Measurements from ENCODE around the gene CDH2. TPM values are rescaled to one million over a fixed set of nuclear protein-coding genes. Genes with fewer than 3 reads are reported as not detected.
"Not testable (repeated sequence)": the region's sequence is repeated elsewhere in the genome, so short reads cannot be mapped to it uniquely, and the experiment has no call there.

CDH2 gene
- total and polyA plus RNA-seq, 9 donors: 2.9 to 78.3 (median 11.2) TPM

DNA sequence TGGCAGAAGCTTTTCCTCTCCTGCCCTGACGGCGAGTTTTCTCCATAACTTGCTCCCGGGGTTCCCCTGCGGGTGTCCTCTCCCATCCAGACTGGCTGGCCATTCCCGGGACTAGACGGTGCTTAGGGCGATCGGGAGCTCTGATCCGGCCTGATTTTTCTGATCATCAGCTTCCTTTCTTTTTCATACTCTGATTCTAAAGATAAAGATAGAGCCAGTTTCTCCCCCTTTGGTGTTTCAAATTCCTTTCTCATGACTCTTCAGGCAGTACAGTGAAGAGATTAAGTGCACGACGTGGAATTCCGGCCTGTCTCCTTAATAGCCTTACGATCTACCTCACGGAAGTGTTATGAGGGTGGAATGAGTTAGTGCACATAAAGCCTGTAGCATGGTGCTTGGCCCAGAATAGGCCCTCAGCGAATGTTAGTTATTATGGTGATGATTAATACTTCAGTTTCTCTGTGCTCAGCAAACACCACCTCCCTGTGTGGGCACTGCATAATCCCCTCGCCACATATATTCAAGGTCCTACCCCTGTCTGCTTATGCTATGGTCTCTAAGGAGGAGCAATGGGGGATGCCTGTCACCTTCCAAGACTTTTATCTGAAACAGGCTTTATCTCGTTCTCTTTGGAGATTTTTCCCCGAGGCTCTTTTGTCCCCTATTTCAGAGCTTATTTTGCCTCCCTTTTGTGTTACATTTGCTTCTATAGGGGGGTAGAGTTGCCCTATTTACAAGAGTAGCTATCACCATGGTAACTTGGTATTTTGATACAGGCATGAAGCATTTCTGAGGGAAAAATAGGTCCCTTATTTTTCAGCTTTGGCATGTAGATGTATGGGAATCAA lies 254.8 kb downstream of the CDH2 start:
- Histone ChIP-seq H3K4me3 (no peak overlapping the region), H3K4me1 (ENCODE audit: insufficient read depth) (no peaks in the 10 kb centered on the region), H3K36me3 (no peaks in the 10 kb centered on the region), H3K27ac (no peak overlapping the region), H3K9me3 (no peaks in the 10 kb centered on the region), H3K27me3 (no peaks in the 10 kb centered on the region)
- 63 to 73% (median 71%) methylated on average over 18 of the region's 18 CpGs for WGBS, 3 donors
- intact Hi-C loops (cut with DNase I): no loop called here
- no peak for TF ChIP-seq EP300 (IDR thresholded peaks at IDR 0.05)
- TF ChIP-seq POLR2A (IDR thresholded peaks at IDR 0.05): no peak
- TF ChIP-seq, protein P1, sequence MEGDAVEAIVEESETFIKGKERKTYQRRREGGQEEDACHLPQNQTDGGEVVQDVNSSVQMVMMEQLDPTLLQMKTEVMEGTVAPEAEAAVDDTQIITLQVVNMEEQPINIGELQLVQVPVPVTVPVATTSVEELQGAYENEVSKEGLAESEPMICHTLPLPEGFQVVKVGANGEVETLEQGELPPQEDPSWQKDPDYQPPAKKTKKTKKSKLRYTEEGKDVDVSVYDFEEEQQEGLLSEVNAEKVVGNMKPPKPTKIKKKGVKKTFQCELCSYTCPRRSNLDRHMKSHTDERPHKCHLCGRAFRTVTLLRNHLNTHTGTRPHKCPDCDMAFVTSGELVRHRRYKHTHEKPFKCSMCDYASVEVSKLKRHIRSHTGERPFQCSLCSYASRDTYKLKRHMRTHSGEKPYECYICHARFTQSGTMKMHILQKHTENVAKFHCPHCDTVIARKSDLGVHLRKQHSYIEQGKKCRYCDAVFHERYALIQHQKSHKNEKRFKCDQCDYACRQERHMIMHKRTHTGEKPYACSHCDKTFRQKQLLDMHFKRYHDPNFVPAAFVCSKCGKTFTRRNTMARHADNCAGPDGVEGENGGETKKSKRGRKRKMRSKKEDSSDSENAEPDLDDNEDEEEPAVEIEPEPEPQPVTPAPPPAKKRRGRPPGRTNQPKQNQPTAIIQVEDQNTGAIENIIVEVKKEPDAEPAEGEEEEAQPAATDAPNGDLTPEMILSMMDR (IDR thresholded peaks at IDR 0.05): no peak
- DNase-seq: no peak

DNA sequence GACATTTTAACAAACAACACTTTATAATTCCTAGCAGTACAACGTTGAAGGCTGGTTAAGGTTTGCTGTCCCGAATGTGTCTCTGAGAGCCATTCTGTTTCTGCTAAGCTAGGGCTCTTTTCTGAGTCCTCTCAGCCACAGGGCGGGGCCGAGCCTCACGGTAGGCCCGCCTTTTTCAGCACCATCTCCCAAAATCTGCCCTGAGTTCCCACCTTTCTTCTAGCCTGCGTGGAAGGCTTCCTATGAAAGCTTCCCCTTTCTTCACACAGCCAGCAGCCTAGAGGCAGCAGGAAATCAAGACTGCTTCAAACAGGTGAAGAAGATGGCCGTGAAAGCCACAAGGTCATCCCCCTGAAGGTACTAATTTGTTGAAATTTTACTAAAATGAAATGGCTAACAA lies 255.5 kb downstream of the CDH2 start:
- H3K27ac ChIP-seq: no peak overlapping the region
- H3K4me1 ChIP-seq (ENCODE audit: insufficient read depth): no peaks in the 10 kb centered on the region
- H3K36me3 ChIP-seq: no peaks in the 10 kb centered on the region
- no peak for DNase-seq
- no peaks in the 10 kb centered on the region for H3K27me3 ChIP-seq
- H3K4me3 ChIP-seq: no peak overlapping the region
- TF ChIP-seq EP300 (IDR thresholded peaks at IDR 0.05) (no peak), POLR2A (IDR thresholded peaks at IDR 0.05) (no peak)
- TF ChIP-seq, protein P1 (IDR thresholded peaks at IDR 0.05): no peak
- intact Hi-C loops (cut with DNase I): no loop called here
- 82 to 86% (median 83%) methylated on average over 8 of the region's 8 CpGs for WGBS, 3 donors
- H3K9me3 ChIP-seq: no peaks in the 10 kb centered on the region

DNA sequence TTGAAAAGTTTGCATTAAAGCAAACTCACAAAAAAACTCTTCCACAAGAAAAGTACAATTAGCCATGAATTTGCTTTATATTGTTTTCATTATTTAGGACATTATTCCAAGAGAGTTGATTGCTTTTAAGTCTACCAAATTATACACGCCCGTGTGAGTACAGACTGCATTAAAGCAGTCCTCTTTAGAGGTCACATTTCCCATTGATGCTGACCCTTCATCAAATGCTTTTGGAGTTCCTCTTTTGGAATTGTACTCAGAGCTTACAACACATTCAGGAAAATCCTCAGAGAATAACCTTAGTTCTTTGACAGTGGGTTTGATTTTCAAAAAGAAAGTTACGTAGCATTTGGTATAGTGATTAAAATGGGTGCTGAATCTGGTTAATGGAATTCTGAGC lies 256.1 kb downstream of the CDH2 start:
- no peaks in the 10 kb centered on the region for H3K4me1 ChIP-seq (ENCODE audit: insufficient read depth)
- H3K4me3 ChIP-seq: no peak overlapping the region
- no peaks in the 10 kb centered on the region for H3K36me3 ChIP-seq
- H3K27ac ChIP-seq: no peak overlapping the region
- H3K9me3 ChIP-seq: no peaks in the 10 kb centered on the region
- TF ChIP-seq POLR2A (IDR thresholded peaks at IDR 0.05): no peak
- TF ChIP-seq, protein P1 (IDR thresholded peaks at IDR 0.05): no peak
- TF ChIP-seq EP300 (IDR thresholded peaks at IDR 0.05): no peak
- H3K27me3 ChIP-seq: no peaks in the 10 kb centered on the region
- WGBS, 3 donors: 87 to 90% (median 89%) methylated on average over 3 of the region's 3 CpGs
- no peak for DNase-seq
- intact Hi-C loops (cut with DNase I): no loop called here

DNA sequence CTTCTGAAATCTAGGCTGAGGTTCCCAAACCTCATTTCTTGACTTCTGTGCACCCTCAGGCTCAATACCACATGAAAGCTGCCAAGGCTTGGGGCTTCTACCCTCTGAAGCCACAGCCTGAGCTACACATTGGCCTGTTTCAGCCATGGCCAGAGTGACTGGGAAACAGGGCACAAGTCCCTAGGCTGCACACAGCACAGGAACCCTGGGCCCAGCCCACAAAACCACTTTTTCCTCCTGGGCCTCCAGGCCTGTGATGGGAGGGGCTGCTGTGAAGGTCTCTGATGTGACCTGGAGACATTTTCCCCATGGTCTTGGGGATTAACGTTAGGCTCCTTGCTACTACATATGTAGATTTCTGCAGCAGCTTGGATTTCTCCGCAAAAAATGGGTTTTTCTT lies 270.7 kb downstream of the CDH2 start:
- DNase-seq; H3K4me3 ChIP-seq; H3K27me3 ChIP-seq; H3K9me3 ChIP-seq; H3K36me3 ChIP-seq; H3K27ac ChIP-seq; H3K4me1 ChIP-seq (ENCODE audit: insufficient read depth): not testable (repeated sequence)
- WGBS, 3 donors: 92 to 94% (median 93%) methylated on average over 2 of the region's 2 CpGs
- intact Hi-C loops (cut with DNase I): loop anchor here in 1 of 4 donors (5.0 kb wide), 1 partner anchor 1716 kb away; no protein-coding TSS in a partner anchor

DNA sequence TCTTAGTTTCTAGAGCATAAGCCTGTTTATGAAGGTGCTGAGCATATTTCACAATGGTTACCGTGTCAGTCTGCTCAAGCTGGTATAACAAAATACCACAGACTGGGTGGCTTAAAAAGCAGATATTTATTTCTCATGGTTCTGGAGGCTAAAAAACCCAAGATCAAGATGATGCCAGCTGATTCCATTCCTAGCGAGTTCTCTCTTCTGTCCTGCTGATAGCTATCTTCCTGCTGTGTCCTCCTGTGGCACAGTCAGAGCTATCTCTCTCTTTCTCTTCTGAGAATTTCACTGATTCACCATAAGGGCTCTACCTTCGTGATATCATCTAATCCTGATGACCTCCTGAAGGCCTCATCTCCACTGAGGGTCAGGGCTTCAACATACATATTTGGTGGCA lies 273.0 kb downstream of the CDH2 start:
- Histone ChIP-seq H3K36me3 (no peaks in the 10 kb centered on the region), H3K9me3 (peaks cover 0 to 7% of the 10 kb centered on the region in 2 donors), H3K27ac (no peak overlapping the region), H3K27me3 (no peaks in the 10 kb centered on the region), H3K4me3 (no peak overlapping the region), H3K4me1 (ENCODE audit: insufficient read depth) (no peaks in the 10 kb centered on the region)
- DNase-seq: no peak
- TF ChIP-seq, protein P1 (IDR thresholded peaks at IDR 0.05): no peak
- no peak for TF ChIP-seq POLR2A (IDR thresholded peaks at IDR 0.05)
- TF ChIP-seq EP300 (IDR thresholded peaks at IDR 0.05): no peak
- intact Hi-C loops (cut with DNase I): no loop called here
- 73 to 91% (median 73%) methylated on average over 3 of the region's 3 CpGs for WGBS, 3 donors

Measured in ovary (tissue), 9 donors.